Suprapubic skin (tissue), 4 donors: ENCODE results near the gene NRCAM. TPM values are rescaled to one million over a fixed set of nuclear protein-coding genes. Genes with fewer than 3 reads are reported as not detected.

Experiments
- DNase-seq, 2 donors: peaks; one replicate each; pipeline ENCODE4 v3.0.0-alpha.2; 2019; ENCODE audit warnings: low spot score in 2 of 2
- H3K27ac ChIP-seq: fragments of 200-600 bp; sonication (generic); one replicate; pipeline ENCODE4 v1.5.1; 2019
- H3K27me3 ChIP-seq: fragments of 200-600 bp; sonication (generic); one replicate; pipeline ENCODE4 v1.5.1; 2019
- H3K36me3 ChIP-seq: fragments of 200-600 bp; sonication (generic); one replicate; pipeline ENCODE4 v1.5.1; 2019
- H3K4me1 ChIP-seq: fragments of 200-600 bp; sonication (generic); one replicate; pipeline ENCODE4 v1.5.1; 2019
- H3K4me3 ChIP-seq: fragments of 200-600 bp; sonication (generic); one replicate; pipeline ENCODE4 v1.5.1; 2019; ENCODE audit warnings: mild to moderate bottlenecking
- H3K9me3 ChIP-seq: fragments of 200-600 bp; sonication (generic); one replicate; pipeline ENCODE4 v1.5.1; 2019
- EP300 ChIP-seq: sonication (generic); formaldehyde crosslinking; IDR thresholded peaks from one replicate; pipeline ENCODE4 v1.6.1; 2017; ENCODE audit warnings: antibody characterized with exemption
- POLR2A ChIP-seq, 2 donors: fragments of 450-650 bp; IDR thresholded peaks; one replicate each; pipeline ENCODE4 v1.6.1; 2017; ENCODE audit warnings: antibody characterized with exemption in 2 of 2, mild to moderate bottlenecking in 2 of 2, moderate library complexity in 2 of 2
- POLR2AphosphoS5 ChIP-seq, 3 donors: sonication (generic); formaldehyde crosslinking; IDR thresholded peaks; one replicate each; pipeline ENCODE4 v1.6.1; 2017; ENCODE audit warnings: antibody characterized with exemption in 3 of 3
- WGBS: methylation state at CpG from one replicate; pipeline ENCODE4 v1.1.5; 2018; 5-methylcytosine and 5-hydroxymethylcytosine counted together
- total RNA-seq, 4 donors: library from RNA; depleted of rRNA; stranded (reverse); fragments of >200 nt; gene quantifications; one replicate each; pipeline ENCODE4 v1.1.0, GENCODE V29; 2016
- TF ChIP-seq, protein P1 (sequence below), 2 donors: fragments of 200-600 bp in 1 of 2; fragments of 450-650 bp in 1 of 2; sonication (generic) in 1 of 2; IDR thresholded peaks; one replicate each; pipeline ENCODE4 v1.5.1; 2016 to 2019; ENCODE audit warnings: antibody characterized with exemption in 2 of 2, mild to moderate bottlenecking in 1 of 2, moderate library complexity in 1 of 2

NRCAM gene
- total RNA-seq, 4 donors from 2014 or later, result 2.3 to 7.2 (median 2.8) TPM

GRCh38 chr7:108146070-108146842, 310.0 kb downstream of the NRCAM start:
- Histone ChIP-seq H3K4me3 (peak overlapping the region; percentile 9), H3K36me3 (no peaks in the 10 kb centered on the region), H3K4me1 (peaks cover 18% of the 10 kb centered on the region), H3K27me3 (no peaks in the 10 kb centered on the region), H3K27ac (peak overlapping the region; percentile 48), H3K9me3 (no peaks in the 10 kb centered on the region)
- 12% methylated on average over 12 of the region's 12 CpGs for WGBS
- peak in 1 of 2 donors; percentile 78 for DNase-seq
- TF ChIP-seq, protein P1, sequence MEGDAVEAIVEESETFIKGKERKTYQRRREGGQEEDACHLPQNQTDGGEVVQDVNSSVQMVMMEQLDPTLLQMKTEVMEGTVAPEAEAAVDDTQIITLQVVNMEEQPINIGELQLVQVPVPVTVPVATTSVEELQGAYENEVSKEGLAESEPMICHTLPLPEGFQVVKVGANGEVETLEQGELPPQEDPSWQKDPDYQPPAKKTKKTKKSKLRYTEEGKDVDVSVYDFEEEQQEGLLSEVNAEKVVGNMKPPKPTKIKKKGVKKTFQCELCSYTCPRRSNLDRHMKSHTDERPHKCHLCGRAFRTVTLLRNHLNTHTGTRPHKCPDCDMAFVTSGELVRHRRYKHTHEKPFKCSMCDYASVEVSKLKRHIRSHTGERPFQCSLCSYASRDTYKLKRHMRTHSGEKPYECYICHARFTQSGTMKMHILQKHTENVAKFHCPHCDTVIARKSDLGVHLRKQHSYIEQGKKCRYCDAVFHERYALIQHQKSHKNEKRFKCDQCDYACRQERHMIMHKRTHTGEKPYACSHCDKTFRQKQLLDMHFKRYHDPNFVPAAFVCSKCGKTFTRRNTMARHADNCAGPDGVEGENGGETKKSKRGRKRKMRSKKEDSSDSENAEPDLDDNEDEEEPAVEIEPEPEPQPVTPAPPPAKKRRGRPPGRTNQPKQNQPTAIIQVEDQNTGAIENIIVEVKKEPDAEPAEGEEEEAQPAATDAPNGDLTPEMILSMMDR (IDR thresholded peaks at IDR 0.05), result peak; percentile 70 to 86
- no peak for TF ChIP-seq EP300

DNA sequence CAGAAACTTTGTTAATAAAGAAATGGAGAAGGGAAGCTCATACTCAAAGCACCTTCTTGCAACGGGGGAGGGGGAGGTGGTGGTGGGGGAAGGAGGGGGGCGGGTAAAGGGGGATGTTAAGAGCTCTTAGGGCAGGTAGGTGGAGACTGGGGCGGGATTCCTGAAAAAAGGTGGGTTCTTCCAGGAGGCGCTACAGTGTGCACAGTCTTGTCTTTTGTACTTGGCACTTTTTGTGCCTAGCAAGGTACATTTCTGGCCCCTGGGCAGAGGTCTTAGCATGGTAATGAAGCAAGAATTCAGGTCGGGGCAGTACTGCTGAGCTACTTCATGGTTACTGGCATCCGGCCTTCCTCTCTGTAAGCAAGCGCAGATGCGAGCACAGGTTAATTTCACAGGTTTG, 310.8 kb downstream of the NRCAM start:
- peak in 1 of 3 donors; percentile 58 for TF ChIP-seq POLR2AphosphoS5 (IDR thresholded peaks at IDR 0.05)
- TF ChIP-seq, protein P1 (IDR thresholded peaks at IDR 0.05), result no peak
- Histone ChIP-seq H3K27me3 (no peaks in the 10 kb centered on the region), H3K36me3 (no peaks in the 10 kb centered on the region), H3K27ac (peak overlapping the region; percentile 48), H3K4me3 (no peak overlapping the region), H3K4me1 (peaks cover 18% of the 10 kb centered on the region), H3K9me3 (no peaks in the 10 kb centered on the region)
- DNase-seq, result no peak
- WGBS, result 54% methylated on average over 8 of the region's 8 CpGs

GRCh38 chr7:108144931-108145330, 311.3 kb downstream of the NRCAM start:
- peaks cover 18% of the 10 kb centered on the region for H3K4me1 ChIP-seq
- no peaks in the 10 kb centered on the region for H3K36me3 ChIP-seq
- WGBS, result 44% methylated on average over 3 of the region's 3 CpGs
- H3K27ac ChIP-seq, result peak overlapping the region; percentile 48
- DNase-seq, result no peak
- no peaks in the 10 kb centered on the region for H3K27me3 ChIP-seq
- H3K9me3 ChIP-seq, result no peaks in the 10 kb centered on the region
- TF ChIP-seq, protein P1 (IDR thresholded peaks at IDR 0.05), result no peak
- TF ChIP-seq EP300 (no peak), POLR2A (IDR thresholded peaks at IDR 0.05) (no peak)
- no peak overlapping the region for H3K4me3 ChIP-seq

DNA sequence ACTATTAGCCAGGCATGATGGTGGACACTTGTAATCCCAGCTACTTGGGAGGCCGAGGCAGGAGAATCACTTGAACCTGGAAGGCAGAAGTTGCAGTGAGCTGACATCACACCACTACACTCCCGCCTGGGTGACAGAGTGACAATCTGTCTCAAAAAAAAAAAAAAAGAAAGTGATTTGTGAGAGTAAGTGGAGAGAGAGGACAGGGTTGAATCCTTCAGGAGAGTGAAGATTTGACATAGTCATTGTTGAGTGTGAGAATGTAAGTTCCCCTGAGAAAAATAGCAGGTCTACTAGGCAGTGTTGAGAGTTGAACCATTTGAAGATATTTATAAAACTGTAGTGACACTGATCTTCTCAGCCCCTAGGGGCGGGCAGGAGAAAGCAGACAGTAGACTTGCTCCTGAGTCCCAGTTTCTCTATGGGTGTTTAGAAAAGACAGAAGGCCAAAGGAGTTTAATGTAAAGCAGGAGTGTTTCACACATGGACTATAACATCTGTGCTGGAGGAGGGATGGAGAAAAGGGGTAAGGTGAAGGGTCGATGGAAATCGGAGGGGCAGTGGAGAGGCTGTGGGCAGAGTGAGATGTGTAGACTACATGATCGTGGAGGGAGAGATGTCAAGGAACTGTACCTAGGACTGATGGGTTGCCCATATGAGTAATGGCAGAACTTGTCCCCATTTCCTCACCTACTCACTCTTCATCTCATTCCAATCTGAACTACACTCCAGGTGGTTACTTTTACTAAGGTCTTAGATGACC, 312.4 kb downstream of the NRCAM start:
- WGBS, result 93% methylated on average over 6 of the region's 6 CpGs

More for the DNA sequence above, 312.4 kb downstream of the NRCAM start:
- Histone ChIP-seq H3K4me1 (peaks cover 25% of the 10 kb centered on the region), H3K27ac (no peak overlapping the region), H3K9me3 (no peaks in the 10 kb centered on the region), H3K4me3 (no peak overlapping the region), H3K36me3 (no peaks in the 10 kb centered on the region), H3K27me3 (no peaks in the 10 kb centered on the region)
- TF ChIP-seq EP300 (no peak), POLR2AphosphoS5 (IDR thresholded peaks at IDR 0.05) (no peak), POLR2A (IDR thresholded peaks at IDR 0.05) (no peak)
- TF ChIP-seq, protein P1 (IDR thresholded peaks at IDR 0.05), result no peak
- DNase-seq, result no peak
